GM10266 (cell line): ENCODE measurements around the gene CRB2.

ENCODE experiments used
- DNase-seq: peaks from one replicate; pipeline ENCODE4 v3.0.0; 2012; ENCODE audit errors: extremely low spot score
- TF ChIP-seq, protein P1 (sequence below): IDR thresholded peaks from 2 replicates; pipeline ENCODE4 v1.5.1; 2012; ENCODE audit warnings: mild to moderate bottlenecking, low read depth; ENCODE audit not compliant: control insufficient read depth, insufficient read depth; ENCODE audit errors: missing control alignments

Gene CRB2

DNA sequence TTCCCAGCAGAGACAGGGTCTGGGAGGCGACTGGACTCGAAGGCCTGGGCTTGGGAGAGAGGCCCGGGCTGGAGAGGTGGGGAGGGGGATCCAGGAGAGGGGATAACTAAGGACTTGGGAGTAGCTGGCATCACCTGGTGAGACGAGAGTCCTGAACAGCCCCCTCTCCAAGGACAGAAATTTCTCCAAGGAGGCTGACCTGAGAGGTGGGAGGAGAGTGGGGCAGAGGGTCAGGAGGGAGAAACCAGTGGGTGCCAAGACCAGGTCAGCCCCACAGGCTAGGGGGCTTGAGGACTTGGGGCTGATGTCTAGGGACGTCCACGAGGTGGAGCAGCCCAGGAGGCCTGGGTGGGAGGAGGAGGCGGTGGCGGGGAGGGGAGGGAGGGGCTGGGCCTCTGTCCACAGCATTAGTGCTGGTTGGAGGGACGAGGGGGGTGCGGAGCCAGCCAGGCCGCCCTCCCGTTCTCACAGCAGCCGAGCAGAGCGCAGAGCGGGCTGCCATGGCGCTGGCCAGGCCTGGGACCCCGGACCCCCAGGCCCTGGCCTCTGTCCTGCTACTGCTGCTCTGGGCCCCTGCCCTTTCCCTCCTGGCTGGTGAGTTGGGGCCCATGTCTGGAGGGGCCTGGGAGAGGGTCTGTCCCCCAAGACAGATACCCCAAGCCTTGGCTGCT lies at the start of gene CRB2:
TSS of gene CRB2 (plus strand) at position 437 of the 671 bp plus-strand sequence. CDS start at position 501, 64 bp downstream.
- no peak for DNase-seq

GRCh38 chr9:123309611-123310010 lies 46.4 kb upstream of the CRB2 start:
- no peak for DNase-seq
- TF ChIP-seq, protein P1, sequence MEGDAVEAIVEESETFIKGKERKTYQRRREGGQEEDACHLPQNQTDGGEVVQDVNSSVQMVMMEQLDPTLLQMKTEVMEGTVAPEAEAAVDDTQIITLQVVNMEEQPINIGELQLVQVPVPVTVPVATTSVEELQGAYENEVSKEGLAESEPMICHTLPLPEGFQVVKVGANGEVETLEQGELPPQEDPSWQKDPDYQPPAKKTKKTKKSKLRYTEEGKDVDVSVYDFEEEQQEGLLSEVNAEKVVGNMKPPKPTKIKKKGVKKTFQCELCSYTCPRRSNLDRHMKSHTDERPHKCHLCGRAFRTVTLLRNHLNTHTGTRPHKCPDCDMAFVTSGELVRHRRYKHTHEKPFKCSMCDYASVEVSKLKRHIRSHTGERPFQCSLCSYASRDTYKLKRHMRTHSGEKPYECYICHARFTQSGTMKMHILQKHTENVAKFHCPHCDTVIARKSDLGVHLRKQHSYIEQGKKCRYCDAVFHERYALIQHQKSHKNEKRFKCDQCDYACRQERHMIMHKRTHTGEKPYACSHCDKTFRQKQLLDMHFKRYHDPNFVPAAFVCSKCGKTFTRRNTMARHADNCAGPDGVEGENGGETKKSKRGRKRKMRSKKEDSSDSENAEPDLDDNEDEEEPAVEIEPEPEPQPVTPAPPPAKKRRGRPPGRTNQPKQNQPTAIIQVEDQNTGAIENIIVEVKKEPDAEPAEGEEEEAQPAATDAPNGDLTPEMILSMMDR = no peak

More for the DNA sequence above, at the start of gene CRB2:
- TF ChIP-seq, protein P1 = no peak

DNA sequence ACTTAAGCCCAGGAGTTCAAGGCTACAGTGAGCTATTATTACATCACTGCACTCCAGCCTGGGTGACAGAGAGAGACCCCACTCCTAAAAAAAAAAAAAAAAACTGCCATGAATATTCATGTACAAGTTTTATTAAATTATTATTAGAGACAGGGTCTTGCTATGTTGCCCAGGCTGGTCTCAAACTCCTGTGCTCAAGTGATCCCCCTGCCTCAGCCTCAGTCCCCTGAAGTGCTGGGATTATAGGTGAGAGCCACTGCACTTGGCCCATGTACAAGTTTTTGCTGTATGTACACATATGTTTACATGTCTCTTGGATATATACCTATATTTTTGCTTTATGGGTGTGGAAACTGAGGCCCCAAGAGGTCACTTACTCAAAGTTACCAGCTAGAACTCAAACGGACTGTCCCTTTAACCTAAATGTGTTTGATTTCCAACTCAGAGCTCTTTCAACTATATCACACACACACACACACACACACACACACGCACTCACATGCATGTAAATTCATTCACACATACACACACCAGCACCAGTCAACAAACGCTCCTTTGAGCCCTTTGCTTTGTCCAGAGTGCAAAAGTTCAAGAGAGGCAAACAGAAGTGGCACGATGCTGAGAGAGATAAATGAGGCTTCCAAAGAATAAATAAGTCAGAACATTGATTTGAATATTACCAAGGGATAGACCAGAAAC lies 45.3 kb upstream of the CRB2 start:
- TF ChIP-seq, protein P1 = no peak
- no peak for DNase-seq

- TF ChIP-seq, protein P1 = no peak
- no peak for DNase-seq
Observed at GRCh38 chr9:123311250-123311752, 44.7 kb upstream of the CRB2 start.

DNA sequence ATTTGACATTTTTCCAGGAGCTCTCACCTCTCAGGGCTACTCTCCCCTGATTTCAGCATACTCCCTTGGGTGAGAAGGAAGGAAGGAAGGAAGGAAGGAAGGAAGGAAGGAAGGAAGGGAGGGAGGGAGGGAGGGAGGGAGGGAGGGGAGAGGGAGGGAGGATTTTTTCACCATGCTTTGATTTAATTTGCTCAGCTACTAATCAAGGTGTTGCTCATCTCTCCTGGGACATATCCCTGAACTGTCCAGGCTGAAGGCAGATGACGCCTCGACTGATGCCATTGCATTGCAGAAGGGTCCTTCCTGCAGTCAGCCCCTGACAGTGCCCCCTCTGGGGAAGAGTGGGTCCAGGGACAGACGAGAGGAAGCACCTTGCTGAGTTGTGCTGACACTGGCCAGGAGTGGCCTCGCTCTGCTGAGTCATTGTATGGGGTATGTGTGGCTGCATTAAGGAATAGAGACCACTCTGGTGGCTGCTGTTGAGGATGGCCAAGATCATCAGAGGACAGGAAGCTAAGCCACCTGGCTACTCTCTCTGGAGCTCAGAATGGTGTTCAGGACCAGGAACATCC lies 43.6 kb upstream of the CRB2 start:
- TF ChIP-seq, protein P1 = no peak
- no peak for DNase-seq

GRCh38 chr9:123314617-123315016 lies 41.4 kb upstream of the CRB2 start:
- no peak for DNase-seq
- TF ChIP-seq, protein P1 = no peak
